COR-L47 (cell line): ENCODE data around the gene MORN1.
"Not testable (repeated sequence)": the region's sequence is repeated elsewhere in the genome, so short reads cannot be mapped to it uniquely, and the experiment has no call there.

ENCODE experiments used
- DNase-seq: peaks from one replicate; lab custom pipeline; 2025; lab: John Stamatoyannopoulos, UW

Gene MORN1

DNA sequence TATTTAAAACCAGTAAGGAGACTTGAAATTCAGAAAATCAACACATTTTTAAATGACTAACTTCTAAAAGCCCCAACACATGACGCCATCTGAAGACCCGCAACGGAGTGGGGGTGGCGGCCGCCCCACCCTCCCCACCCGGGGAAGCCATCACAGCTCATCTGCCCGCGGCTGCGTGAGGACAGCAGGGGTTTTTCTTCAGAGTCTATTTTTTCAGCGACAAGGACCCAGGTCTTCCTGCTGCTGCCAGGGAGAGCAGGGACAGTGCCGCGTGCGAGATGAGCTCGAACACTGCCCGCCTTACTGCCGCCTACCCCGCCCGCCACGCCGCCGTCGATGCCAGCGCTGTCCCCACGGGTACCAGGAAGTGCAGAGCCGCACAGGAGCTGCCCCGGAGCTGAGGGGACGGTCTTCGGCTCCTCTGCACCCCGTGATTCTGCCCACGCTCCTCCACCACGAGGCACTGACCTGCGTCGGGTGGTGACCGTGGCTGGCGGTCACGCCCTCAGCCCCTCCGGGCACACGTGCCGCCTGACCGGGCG is 84.2 kb downstream of the MORN1 start:
- no peak for DNase-seq

DNA sequence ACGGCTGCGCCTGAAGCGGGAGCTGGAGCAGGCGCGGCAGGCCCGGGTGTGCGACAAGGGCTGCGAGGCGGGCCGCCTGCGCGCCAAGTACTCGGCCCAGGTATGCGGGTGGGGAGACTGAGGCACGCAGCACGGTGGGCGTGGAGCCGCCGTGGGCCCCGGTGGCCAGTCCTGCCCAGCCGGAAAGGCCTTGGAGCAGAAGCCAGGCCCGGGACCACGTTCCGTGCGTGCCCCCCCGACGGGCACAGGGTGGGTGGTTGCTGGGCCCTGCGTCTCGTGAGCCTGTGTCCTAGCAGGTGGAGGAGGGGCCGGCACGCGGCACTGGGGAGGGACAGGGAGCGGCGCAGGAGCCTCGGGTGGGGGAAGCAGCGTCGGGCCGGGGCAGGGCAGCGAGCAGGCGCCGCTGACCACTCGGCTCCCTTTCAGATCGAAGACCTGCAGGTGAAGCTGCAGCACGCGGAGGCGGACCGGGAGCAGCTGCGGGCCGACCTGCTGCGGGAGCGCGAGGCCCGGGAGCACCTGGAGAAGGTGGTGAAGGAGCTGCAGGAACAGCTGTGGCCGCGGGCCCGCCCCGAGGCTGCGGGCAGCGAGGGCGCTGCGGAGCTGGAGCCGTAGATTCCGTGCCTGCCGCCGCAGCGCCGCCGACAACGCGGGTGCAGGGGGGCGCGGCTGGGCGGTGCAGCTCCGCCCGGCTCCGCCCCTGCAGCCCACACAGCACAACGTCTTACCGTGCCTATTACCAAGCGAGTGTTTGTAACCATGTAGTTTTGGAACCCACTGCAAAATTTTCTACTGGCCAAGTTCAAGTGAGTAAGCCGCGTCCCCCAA is 85.0 kb downstream of the MORN1 start:
- DNase-seq: no peak

GRCh38 chr1:2304921-2305681 is 86.3 kb downstream of the MORN1 start:
- no peak for DNase-seq

GRCh38 chr1:2304282-2304681 is 87.1 kb downstream of the MORN1 start:
- DNase-seq: no peak

- no peak for DNase-seq
These were observed 87.6 kb downstream of the MORN1 start for GRCh38 chr1:2303781-2304180.

DNA sequence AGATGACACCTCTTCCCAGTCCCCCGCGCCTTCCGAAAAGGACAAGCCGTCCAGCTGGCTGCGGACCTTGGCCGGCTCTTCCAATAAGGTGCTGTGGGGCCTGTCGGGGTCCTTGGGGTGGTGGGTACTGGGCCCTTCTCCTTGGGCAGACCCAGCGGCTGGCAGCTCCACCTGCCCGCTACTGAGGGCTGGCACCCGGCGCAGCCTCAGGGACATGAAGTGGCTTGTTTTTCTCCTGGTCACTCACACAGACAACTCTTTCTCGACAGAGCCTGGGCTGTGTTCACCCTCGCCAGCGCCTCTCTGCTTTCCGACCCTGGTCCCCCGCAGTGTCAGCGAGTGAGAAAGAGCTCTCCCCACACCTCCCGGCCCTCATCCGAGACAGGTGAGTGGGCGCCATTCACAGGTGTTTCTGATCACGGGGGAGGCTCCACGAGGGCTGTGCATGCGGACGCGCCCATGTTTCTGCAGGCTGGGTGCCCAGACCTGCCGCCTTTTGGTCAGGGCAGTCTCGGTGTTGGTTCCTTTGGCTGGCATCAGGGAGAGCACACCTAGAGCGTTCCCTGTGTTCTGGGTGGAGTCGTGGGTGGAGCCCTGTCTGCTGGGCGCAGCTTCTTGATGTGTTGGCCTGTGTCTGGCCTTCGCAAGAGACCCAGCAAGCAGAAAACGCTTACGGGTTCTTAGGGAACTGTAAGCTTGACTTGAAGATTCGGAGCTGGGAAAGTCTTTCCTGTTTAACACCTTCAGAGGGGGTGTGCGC is 88.2 kb downstream of the MORN1 start:
- DNase-seq: no peak

DNA sequence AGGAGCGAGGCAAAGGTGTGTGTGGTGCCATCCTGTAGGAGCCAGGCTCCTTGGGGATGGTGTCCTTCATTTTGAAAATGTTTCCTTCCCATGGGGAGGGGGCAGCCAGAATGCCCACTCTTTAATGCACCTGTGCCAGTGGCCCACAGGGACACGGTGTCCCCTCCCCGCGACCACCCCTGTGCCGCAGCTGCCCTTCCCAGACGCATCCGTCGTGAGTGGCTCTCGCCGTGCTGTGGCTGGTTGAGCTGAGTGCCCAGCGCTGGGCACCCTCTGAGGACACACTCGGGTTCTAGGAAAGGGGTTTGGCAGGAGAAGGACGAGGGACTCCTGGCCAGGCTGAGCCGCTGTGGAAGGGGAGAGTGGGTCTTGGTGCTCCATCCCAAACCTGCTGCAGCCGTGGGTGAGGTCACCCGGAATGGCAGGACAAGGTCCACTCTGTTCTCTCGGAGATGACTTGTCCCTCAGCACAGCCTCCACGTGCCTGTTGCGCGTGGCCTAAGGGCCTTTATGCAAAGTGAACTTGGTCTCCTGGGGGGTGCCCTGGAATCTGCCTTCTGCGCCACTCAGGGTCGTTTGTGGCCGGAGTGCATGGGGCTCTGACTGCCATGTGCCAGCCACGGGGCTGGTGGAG is 88.9 kb downstream of the MORN1 start:
- no peak for DNase-seq

DNA sequence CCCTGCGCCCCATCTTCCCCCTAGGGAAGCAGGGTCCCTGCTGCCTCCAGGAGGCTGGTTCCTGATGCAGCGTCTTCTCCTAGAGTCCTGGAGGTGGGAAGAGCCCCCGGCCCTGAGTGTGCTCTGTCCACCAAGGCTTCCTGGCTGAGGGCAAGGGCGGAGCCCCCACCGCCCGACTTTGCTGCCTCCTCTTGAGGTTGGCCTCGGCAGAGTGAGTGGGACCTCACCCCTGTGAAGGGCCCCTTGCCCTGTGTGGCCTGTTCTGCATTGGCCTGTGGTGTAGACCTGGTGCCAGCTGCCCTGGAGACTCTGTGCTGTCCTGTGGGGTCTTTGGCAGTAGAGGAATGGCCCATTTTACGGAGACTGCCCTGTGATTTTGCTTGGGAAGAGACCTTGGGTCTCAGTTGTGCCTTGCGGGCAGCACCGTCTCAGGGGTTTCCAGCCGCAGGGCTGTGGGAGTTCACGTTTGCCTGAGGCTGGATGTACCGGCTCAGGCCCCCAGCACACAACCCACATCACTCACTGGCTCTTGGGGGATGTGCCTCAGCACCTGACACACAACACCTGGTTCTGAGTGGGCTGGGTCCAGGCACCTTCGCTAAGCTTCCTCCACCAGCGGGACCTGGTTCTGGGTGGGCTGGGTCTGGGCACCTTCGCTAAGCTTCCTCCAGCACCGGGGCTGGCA is 89.6 kb downstream of the MORN1 start:
- DNase-seq: no peak

GRCh38 chr1:2300851-2301606 is 90.3 kb downstream of the MORN1 start:
- no peak for DNase-seq

DNA sequence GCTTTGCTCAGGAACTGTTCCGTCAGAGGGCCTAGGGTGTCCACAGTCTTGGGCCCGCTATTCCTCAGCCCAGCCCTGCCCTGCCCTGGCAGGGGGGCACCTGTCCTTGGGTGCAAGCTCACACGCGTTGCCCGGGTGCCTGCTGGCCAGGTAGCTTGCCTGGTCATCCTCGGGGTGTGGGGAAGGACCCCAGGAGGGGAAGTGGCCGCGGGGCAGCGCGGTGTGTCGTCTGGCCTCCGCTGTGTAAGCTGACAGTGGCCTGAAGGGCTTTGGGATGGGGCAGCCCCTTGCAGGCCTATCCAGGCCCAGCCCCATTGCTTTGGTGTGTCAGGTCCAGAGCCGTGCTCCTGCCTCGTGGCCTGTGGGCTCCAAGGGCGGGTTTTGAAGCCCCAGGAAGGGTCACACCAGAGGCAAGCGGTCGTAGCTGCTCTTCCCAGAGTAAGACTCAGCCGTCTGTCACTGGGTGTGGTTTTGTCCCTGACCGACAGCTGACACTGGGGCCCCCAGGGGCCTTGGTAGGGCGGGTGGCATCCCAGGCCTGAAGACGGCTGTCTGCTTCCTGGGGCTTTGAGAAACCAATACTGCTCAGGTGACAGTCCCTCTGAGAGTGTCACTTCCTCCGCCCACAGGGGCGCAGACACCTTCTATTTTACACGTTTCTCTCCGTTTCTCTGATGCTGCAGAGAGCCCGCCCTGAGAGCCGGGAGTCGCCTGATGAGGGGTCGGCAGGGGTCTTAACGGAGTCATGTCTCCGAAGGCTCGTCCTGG is 91.2 kb downstream of the MORN1 start:
- no peak for DNase-seq

- DNase-seq: no peak
These were observed 92.2 kb downstream of the MORN1 start for GRCh38 chr1:2299131-2299627.

DNA sequence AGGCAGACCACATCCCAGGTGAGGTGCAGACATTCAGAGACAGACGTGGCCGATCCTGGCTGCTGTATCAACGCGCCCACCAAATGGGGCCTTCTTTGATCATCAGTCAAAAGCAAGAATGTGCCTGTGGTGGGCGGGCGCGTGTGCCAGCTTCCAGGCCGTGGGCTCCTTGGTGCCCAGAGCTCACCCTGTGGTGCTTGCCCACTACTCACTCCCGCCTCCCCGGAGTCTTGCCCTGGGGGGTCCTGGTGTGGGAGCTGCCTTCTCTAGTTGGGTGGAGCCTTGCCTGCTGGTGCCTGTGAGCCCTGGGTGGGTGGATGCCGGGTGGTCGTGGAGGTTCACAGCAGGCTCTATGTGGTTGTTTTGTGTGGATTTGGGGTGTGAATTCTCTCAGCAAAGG is 92.7 kb downstream of the MORN1 start:
- DNase-seq: no peak

GRCh38 chr1:2297246-2298011 is 93.9 kb downstream of the MORN1 start:
- DNase-seq: no peak

- no peak for DNase-seq
These were observed 94.7 kb downstream of the MORN1 start for GRCh38 chr1:2296614-2297013.

DNA sequence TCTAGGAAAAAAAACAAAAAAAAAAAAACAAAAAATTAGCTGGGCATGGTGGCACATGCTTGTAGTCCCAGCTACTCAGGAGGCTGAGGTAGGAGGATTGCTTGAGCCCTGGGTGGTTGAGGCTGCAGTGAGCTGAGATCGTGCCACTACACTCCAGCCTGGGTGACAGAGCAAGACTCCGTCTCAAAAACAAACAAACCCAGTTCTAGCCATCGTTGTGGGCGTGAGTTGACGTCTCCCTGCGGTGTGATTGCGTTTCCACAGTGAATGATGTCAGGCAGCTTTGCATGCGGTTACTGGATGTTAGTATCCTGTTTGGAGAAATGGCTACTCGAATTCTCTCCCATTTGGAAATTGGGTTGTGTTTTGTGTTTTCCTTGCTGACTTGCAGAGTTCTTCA is 95.1 kb downstream of the MORN1 start:
- DNase-seq: not testable (repeated sequence)

DNA sequence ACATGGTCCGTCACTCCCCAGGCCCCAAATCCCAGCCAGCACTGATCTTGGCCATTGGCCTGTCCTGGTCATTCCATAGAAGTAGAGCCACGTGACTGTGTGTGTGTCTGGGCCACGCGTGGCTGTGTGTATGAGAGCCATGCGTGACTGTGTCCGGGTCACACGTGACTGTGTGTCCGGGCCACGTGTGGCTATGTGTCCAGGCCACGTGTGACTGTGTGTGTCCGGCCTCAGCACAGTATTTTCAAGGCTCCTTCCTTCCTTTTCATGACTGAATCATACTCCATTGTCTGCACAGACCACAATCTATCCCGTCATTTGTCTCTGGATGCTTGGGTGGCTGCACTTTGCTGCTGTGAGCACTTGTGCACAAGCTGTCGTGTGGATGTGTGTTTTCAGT is 95.8 kb downstream of the MORN1 start:
- no peak for DNase-seq

DNA sequence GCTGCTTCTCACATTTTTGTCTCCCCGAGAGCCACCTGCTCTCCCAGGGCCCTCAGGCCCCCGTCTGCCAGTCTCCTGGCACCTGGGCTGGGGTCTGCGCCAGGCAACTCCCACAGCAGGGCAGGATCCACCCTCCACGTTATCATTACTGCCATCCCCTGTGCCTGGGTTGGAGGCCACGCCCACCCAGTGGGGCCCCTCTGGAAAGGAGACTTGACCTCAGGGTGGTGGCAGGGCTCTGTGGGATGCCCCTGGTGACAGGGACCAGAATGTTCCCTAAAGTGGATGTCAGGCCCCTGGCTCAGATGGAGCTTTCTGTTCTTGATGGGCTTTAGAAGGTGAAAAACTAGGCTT is 96.7 kb downstream of the MORN1 start:
- DNase-seq: no peak

- no peak for DNase-seq
These were observed 97.2 kb downstream of the MORN1 start for GRCh38 chr1:2294033-2294724.
